Brain microvascular endothelial cell (primary cell): ENCODE data around the gene TNIK.

Source experiments
- DNase-seq: peaks from one replicate; pipeline ENCODE4 v3.0.0-alpha.2; 2020
- H3K27ac ChIP-seq: fragments of 250-450 bp; sonication (Bioruptor Pico); 2 replicates; pipeline ENCODE4 v1.5.1; 2020; ENCODE audit warnings: mild to moderate bottlenecking, moderate library complexity
- H3K27me3 ChIP-seq: fragments of 250-450 bp; sonication (Bioruptor Pico); replicated peaks from 2 replicates; pipeline ENCODE4 v1.5.1; 2020; ENCODE audit warnings: mild to moderate bottlenecking
- H3K36me3 ChIP-seq: fragments of 250-450 bp; sonication (Bioruptor Pico); replicated peaks from 2 replicates; pipeline ENCODE4 v1.5.1; 2020; ENCODE audit warnings: mild to moderate bottlenecking
- H3K4me3 ChIP-seq: 2 replicates; pipeline ENCODE4 v1.5.1; 2011; ENCODE audit warnings: low read depth, mild to moderate bottlenecking, control low read depth, low read length, moderate library complexity
- CTCF ChIP-seq: IDR thresholded peaks from 2 replicates; pipeline ENCODE4 v1.5.1; 2011; ENCODE audit warnings: low read depth, mild to moderate bottlenecking, moderate library complexity, low read length, control low read depth, inconsistent platforms; ENCODE audit errors: missing control alignments
- in situ Hi-C: cut with HindIII; loops from 2 replicates; pipeline ENCODE4 v1.10.0; 2017; ENCODE audit warnings: low sequenced_read_pairs, low pct_ligation_motif_present

The TNIK gene

DNA sequence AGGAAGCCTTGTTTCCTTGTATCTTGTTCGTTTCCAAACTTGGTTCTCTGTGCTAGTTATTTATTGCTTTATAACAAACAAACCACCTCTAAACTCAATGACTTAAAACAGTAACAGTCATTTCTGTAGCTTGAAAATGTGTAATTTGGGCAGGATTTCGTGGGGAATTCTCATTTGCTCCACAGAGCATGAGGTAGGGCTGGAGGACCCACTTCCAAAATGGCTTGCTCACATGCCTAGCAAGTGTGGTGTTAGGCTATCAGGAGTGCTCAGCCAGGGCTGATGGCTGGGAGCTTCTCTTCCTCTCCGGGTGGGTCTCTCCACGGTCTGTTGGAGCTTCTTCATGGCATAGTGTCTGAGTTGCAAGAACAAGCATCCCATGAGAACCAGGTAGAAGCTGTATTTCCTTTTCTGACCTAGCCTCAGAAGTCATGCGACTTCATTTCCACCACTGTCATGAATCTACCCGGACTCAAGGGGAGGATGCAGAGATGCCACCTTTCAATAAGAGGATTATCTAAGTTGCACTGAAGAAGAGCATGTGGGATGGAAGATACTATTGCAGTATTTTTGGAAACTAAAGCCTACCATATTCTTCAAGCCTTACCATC lies 8.2 kb upstream of the TNIK start:
- Histone ChIP-seq H3K27me3 (no peaks in the 10 kb centered on the region), H3K36me3 (no peaks in the 10 kb centered on the region), H3K4me3 (no peak overlapping the region), H3K27ac (no peak overlapping the region)
- in situ Hi-C loops = no loop called here
- DNase-seq = no peak
- TF ChIP-seq CTCF = no peak

- no peak for TF ChIP-seq CTCF
- Histone ChIP-seq H3K27ac (no peak overlapping the region), H3K4me3 (no peak overlapping the region), H3K27me3 (no peaks in the 10 kb centered on the region), H3K36me3 (no peaks in the 10 kb centered on the region)
- DNase-seq = no peak
- in situ Hi-C loops = no loop called here
These were observed 5.6 kb upstream of the TNIK start for GRCh38 chr3:171465763-171466162.

GRCh38 chr3:171464462-171464861 lies 4.3 kb upstream of the TNIK start:
- H3K27ac ChIP-seq = no peak overlapping the region

GRCh38 chr3:171462224-171462623 lies 2.0 kb upstream of the TNIK start:
- no peak for TF ChIP-seq CTCF
- no peak for DNase-seq
- H3K4me3 ChIP-seq = no peak overlapping the region
- no peak overlapping the region for H3K27ac ChIP-seq
- in situ Hi-C loops = no loop called here
- no peaks in the 10 kb centered on the region for H3K36me3 ChIP-seq
- H3K27me3 ChIP-seq = no peaks in the 10 kb centered on the region

More at GRCh38 chr3:171464462-171464861, 4.3 kb upstream of the TNIK start:
- no peak for DNase-seq
- H3K4me3 ChIP-seq = no peak overlapping the region
- no peaks in the 10 kb centered on the region for H3K36me3 ChIP-seq
- no peaks in the 10 kb centered on the region for H3K27me3 ChIP-seq
- TF ChIP-seq CTCF = no peak
- in situ Hi-C loops = no loop called here

DNA sequence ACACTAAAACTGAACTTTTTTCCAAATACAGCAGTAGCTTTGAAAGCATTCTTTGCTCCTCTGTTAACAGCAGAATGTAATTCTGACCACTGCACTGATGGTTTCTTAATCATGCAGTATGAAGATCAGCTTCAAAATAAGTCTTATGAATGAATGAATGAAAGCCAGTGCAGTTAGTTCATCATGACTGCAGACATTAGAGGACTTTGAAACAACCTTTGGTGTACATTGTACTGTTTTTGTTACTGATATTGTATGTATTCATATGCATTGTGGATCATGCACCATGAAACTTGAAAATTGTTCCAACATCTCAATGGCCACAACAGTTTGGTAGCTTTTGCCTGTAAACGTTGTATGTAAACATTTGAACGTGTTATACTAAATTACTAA lies 1.3 kb upstream of the TNIK start:
- in situ Hi-C loops = no loop called here
- no peak overlapping the region for H3K27ac ChIP-seq
- no peaks in the 10 kb centered on the region for H3K27me3 ChIP-seq
- no peaks in the 10 kb centered on the region for H3K36me3 ChIP-seq
- no peak for DNase-seq
- peak overlapping the region; percentile 79 for H3K4me3 ChIP-seq
- no peak for TF ChIP-seq CTCF
